Stimulated activated CD8-positive, alpha-beta memory T cell treated with anti-CD3 and anti-CD28 coated beads, Interleukin-4, amount 100 ng/mL, for 24 hours (primary cell): ENCODE measurements around the gene TREML2.
"Not testable (repeated sequence)": the region's sequence is repeated elsewhere in the genome, so short reads cannot be mapped to it uniquely, and the experiment has no call there.

Experiments used
- DNase-seq: peaks from one replicate; pipeline ENCODE4 v3.0.0-alpha.2; 2020; ENCODE audit warnings: low read depth

Gene TREML2, protein sequence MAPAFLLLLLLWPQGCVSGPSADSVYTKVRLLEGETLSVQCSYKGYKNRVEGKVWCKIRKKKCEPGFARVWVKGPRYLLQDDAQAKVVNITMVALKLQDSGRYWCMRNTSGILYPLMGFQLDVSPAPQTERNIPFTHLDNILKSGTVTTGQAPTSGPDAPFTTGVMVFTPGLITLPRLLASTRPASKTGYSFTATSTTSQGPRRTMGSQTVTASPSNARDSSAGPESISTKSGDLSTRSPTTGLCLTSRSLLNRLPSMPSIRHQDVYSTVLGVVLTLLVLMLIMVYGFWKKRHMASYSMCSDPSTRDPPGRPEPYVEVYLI

DNA sequence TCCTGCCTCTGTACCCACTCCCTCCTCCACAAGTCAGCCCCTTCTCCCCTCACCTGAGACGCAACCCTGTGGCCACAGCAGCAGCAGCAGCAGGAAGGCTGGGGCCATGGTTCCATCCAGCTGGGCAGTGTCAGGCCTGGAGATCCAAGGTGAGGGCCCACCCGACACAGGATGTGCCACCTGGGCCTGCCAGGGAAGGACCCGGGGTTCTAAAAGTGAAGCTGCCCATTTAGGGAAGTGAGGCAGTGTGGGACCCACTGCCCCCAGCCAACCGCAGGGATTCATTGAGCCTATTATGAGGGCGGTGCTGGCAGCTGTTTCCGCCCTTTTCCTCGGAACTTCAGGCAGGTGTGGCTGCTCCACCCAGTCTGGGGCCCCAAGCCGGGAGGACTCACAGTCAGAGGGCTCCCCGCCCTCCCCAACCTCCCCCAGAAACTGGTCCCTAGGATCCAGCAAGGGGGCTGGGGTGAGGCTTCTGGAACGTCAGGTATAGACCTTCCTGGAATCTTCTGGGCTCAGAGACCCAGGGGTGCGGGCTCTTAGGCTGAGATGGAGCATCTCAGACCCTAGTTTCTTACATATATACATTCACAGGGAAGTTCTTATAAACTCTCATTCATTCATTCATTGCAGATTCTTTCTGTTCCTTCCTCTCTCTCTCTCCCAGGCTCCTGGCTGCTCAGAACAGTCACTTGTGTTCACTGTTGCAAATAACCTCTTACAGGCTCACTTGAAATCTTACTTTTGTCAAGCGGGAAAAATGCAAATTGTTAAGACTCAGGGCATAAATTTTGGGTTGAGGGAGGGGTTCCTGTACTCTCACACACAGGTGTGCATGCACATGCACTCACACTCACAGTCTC lies at the start of gene TREML2:
Gene TREML2, minus strand, starts transcription at position 249 of the 863 bp plus-strand sequence. Its CDS starts 141 bp downstream, at position 108.
- no peak for DNase-seq

DNA sequence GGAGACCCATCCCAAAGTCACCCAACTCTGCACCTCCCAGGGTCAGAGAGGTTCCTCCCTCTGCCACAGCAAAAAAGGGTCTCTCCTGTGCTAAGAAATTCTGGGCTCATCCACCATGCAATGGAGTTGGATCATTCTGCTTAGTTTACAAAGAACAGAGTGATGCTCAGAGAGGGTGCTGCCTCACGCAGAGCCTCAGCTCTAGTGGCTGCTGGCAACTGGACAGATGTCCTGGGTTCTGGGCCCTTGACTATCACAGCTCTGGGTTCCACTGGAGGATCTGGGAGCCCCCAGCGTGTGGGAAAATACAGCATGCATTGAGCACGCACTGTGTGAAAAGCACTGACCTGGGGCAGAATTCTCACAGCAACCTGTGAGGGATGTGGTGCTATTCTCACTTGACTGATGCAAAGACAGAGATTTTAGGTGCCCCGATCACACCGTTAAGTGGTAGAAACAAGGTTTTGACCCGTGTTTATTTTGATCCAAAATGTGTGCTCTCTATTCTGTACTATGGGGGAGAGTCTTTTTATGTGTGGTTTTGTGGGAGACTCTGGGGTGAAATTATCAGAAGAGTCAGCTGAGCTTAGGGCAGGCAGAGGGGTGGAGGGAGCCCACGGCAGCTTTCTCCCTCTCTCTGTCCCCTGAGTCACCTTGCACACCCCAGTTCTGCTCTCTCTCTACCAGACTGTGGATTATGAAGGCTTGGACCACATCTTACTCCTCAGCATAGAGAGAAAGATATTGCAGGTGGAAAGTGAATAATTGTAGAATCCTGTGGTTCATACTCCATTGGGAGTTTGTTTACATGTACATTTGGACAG lies 47.1 kb upstream of the TREML2 start:
- no peak for DNase-seq

DNA sequence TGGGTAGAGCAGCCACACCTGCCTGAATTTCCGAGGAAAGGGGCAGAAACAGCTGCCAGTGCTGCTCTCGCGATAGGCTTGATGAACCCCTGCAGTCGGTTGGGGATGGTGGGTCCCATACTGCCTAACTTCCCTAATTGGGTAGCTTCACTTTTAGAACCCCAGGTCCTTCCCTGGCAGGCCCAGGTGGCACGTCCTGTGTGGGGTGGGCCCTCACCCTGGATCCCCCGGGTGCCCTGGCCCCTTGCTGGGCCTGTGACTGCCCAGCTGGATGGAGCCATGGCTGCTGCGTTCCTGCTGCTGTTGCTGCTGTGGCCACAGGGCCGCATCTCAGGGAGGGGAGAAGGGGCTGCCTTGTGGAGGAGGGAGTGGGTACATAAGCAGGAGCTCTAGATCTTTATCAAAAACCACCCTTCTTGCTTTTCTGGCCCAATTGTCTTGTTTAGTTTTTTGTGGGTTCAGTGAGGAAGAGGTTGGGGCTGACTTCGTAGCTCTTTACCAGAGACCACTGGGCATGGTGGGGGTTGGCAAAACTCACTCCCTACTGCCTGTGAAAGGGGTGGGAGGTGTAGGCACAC lies 46.4 kb upstream of the TREML2 start:
- DNase-seq: no peak

- DNase-seq: not testable (repeated sequence)
These were observed 45.6 kb upstream of the TREML2 start for GRCh38 chr6:41246529-41246928.

GRCh38 chr6:41239467-41240159 lies 38.7 kb upstream of the TREML2 start:
- no peak for DNase-seq

DNA sequence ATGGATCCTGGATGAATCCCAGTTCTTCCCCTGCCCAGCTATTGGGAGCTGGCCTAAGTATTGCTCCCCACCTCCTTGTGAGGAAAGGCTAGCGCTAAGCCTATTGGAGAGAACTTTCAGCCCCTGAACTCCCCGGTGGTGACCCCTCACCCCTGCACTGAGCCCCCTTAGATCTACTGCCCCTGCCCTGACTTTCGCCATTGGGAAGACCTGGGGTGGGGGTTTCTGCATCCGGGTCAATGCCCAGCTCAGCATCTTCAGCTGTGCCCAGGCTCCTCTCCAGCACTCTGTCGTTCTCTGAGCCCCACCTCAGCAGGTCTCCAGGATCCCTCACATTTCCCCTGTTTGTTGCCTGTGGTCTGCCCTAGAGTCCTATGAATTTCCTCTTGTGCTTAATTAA lies 36.2 kb upstream of the TREML2 start:
- no peak for DNase-seq

DNA sequence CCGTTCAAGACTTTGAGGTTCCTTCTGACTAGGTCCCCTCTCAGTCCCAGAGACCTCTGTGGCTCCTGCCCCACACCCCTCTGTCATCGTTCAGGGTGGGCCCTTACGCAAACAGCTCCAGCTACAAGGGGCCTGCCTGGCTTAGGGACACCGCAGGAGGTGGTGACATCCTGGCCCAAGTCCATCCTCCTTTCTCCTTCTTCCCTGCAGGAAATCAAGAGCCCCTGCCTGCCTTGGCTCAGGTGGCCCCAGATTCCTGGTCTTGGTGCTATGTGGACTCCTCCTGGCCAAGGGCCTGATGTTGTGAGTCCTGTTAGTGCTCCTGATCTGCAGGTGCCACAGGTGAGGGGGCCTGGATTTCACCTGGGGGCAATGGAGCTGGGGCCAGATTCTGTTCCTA lies 35.3 kb upstream of the TREML2 start:
- DNase-seq: no peak

DNA sequence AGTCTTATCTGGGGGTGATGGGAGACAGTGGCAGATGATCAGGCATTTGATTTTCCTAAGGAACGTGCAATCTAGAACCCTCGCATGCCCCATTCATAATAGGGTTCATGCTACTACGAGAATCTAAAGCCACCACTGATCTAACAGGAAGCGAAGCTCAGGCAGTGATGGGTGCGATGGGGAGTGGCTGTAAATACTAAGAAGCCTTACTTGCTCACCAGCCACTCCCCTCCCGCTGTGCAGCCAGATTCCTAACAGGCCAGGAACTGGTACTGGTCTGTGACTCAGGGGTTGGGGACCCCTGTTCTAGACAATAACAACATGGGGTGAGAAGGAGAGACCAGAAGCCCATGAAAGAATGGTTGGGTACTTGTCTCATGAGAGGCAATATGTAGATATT lies 31.7 kb upstream of the TREML2 start:
- no peak for DNase-seq

DNA sequence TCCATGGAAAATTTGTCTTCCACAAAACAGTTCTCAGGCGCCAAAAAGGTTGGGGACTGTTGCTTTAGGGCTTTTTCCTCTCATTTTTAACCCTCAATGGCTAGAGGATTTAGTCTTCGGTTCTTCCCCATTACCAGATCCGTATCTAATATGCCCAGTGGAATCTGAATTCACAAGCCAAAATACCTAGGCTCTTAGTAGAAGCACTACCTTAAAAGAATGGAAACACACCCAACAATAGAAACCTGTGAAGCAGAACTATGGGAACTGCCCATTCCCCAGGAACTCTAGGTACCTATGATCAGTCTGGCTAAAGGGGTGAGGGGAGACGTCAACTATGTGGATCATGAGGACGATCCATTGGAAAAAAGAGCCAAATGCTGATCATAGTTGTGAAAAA lies 30.3 kb upstream of the TREML2 start:
- no peak for DNase-seq

DNA sequence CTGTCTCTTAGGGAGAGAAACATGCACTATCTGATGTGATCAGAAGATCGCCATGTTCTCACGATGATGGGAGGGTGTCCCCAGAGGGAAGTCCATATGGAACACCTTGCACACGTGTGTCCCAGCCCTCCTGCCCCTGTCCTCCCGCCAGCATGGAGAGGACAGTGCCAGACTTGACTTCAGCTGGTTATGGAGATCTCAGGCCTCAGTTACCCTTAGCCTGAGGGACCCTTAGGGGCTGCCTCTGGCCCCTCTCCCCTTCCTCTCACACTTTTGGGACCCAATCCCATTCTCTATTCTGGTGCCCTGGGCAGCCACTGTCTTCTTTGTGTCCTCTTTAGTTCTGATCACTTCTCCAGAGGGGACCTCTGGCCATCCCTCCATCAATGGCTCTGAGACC lies 28.8 kb upstream of the TREML2 start:
- no peak for DNase-seq

GRCh38 chr6:41228616-41229015 lies 27.7 kb upstream of the TREML2 start:
- no peak for DNase-seq

DNA sequence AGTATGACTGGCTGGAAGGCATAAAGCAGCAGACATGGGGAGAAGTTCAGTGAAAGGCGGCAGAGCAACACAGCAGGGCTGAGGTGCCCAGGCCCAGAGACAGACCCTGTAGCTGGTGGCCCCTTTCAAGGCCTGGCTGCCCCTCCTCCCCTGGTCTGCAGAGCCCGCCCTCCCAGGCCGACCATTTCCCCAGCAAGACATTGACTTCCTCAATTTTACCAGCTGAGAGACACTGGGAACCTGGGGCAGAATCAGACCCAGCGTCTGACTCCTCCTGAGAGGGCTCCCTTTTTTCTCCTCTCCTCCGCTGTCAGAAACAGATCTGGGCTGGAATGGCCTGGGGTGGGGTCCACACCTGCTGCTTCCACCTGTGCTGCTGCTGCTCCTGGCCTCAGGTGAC lies 27.1 kb upstream of the TREML2 start, which contains the start of gene TREML4:
Gene TREML4, plus strand, starts transcription at position 254 of the 400 bp plus-strand sequence. Its CDS starts 79 bp downstream, at position 333.
- no peak for DNase-seq

GRCh38 chr6:41226752-41227151 lies 25.8 kb upstream of the TREML2 start:
- no peak for DNase-seq

- DNase-seq: no peak
These were observed 23.9 kb upstream of the TREML2 start for GRCh38 chr6:41224800-41225199.

DNA sequence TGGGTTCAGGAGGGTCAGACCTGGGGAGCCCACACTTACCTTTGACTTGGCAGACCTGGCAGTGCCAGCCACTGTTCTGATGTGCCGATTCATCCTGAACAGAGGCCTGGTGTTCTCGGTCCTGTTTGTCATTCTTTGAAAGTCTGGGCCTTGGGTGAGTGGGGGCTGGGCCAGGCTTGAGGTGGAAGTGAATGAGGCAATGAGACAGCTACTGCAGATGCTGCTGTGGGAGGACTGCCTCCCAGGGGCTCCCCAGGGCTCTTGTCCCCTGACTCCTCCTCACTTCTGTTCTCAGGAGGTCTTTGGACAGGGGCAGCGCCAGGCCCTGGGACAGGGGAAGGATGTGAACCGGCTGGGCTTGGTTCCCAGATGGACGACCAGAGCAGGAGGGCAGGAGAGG lies 21.6 kb upstream of the TREML2 start:
- DNase-seq: no peak

GRCh38 chr6:41222045-41222444 lies 21.1 kb upstream of the TREML2 start:
- DNase-seq: no peak

- no peak for DNase-seq
These were observed 15.7 kb upstream of the TREML2 start for GRCh38 chr6:41216616-41217015.

GRCh38 chr6:41215777-41216176 lies 14.8 kb upstream of the TREML2 start:
- DNase-seq: no peak

DNA sequence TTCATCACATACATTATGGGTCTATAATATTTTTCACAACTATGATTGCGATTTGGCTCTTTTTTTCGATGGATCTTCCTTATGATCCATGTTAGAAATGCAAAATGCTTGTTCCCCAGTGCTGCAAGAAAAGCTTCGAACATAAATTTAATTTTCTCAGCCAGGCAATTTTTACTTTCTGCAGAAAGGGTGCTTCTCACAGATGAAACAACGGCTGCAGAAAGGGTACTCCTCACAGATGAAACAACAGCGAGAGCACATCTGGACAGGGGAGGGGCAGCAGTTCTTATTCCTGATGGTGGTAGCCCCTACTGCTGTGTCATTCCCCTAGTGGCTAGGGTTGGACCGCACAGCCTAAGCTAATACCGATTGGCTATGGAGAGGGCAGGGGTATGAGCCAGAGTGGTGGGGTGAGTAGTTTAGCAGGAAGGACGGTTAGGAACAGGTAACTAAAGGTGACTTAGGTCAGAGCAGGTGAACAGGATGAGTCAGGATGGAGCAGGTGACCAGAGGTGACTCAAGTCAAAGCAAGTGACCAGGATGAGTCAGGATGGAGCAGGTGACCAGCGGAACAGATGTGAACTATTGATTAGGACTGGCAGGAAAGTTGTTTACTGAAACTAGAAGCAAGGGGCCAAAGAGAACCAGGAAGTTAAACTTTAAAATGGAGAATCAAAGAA lies 13.8 kb upstream of the TREML2 start:
- no peak for DNase-seq

DNA sequence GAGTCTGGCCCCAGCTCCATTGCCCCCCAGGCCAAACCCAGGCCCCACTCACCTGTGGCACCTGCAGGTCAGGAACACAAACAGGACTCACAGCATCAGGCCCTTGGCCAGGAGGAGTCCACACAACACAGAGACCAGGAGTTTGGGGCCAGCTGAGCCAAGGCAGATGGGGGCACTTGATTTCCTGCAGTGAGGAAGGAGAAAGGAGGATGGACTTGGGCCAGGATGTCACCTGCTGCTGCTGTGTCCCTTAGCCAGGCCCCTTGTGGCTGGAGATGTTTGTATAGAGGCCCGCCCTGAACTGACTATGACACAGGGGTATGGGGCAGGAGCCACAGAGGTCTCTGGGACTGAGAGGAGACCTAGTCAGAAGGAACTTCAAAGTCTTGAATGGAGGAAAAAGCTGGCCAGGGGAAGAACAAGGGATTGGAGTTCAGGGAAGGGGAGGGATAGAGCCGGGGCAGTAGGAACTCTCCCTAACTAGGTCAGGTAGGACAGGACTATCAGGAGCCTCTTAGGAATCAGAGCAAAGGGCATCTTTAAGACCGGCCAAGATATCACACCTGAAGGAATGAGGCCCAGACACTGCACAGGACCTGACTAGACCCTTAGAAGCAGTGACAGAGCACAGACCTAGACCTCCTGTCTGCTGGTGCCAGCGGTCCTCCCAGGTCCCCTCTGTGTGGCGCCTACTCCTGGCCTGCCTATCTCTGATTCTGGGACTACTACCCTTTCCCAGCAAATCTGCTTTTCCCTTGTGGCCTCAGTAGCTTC lies 8.8 kb upstream of the TREML2 start:
- DNase-seq: no peak
